Measurements from ENCODE around the gene OAF. TPM values are rescaled to one million over a fixed set of nuclear protein-coding genes. Genes with fewer than 3 reads are reported as not detected.

The OAF gene
- total and polyA plus RNA-seq, 9 donors, result 26.6 to 170 (median 66.3) TPM

DNA sequence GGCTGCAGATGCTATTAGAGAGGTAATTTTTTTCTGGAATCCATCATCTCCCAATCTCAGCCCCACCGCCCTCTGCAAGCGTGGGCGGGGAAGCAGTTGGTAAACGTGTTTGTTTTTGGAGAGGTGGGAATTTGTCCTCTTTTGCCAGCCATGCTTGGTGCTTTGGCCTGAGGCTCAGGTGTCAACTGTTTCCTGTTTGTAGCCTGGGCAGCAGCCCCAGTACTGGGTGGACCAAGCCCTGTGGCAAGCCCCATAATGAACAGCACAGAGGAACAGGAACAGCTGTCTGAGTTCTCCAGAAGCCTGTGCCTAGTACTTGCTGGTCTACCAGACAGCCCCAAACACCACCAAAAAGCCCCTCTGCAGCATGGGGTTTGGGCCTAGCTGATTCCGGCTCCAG lies 68.7 kb downstream of the OAF start:
- no peak for DNase-seq
- no peaks in the 10 kb centered on the region for H3K27me3 ChIP-seq
- no peak overlapping the region for H3K4me3 ChIP-seq
- no peaks in the 10 kb centered on the region for H3K4me1 ChIP-seq (ENCODE audit: insufficient read depth)
- WGBS, 3 donors, result 82 to 84% (median 84%) methylated on average over 5 of the region's 5 CpGs
- H3K9me3 ChIP-seq, result no peaks in the 10 kb centered on the region
- intact Hi-C loops (cut with DNase I), result no loop called here
- H3K36me3 ChIP-seq, result no peaks in the 10 kb centered on the region
- H3K27ac ChIP-seq, result no peak overlapping the region
- TF ChIP-seq, protein P1, sequence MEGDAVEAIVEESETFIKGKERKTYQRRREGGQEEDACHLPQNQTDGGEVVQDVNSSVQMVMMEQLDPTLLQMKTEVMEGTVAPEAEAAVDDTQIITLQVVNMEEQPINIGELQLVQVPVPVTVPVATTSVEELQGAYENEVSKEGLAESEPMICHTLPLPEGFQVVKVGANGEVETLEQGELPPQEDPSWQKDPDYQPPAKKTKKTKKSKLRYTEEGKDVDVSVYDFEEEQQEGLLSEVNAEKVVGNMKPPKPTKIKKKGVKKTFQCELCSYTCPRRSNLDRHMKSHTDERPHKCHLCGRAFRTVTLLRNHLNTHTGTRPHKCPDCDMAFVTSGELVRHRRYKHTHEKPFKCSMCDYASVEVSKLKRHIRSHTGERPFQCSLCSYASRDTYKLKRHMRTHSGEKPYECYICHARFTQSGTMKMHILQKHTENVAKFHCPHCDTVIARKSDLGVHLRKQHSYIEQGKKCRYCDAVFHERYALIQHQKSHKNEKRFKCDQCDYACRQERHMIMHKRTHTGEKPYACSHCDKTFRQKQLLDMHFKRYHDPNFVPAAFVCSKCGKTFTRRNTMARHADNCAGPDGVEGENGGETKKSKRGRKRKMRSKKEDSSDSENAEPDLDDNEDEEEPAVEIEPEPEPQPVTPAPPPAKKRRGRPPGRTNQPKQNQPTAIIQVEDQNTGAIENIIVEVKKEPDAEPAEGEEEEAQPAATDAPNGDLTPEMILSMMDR (IDR thresholded peaks at IDR 0.05), result no peak
- no peak for TF ChIP-seq EP300 (IDR thresholded peaks at IDR 0.05)
- no peak for TF ChIP-seq POLR2A (IDR thresholded peaks at IDR 0.05)

Other genes starting within 250 kb of the OAF start
- gene TRIM29, start 72.9 kb upstream of the OAF start, total RNA-seq, result 1 to 10 TPM in 6 of 7 donors, not detected in 1; 1.1 to 5.9 (median 1.6) TPM
- 1 to 10 TPM in 1 of 2 donors, under 1 TPM in 1; 0.11 to 1.0 TPM for gene TRIM29, start 72.9 kb upstream of the OAF start, polyA plus RNA-seq
- 1 to 10 TPM in 1 of 7 donors, under 1 TPM in 4, not detected in 2; 0.20 to 1.0 (median 0.23) TPM for gene POU2F3, start 29.1 kb downstream of the OAF start, total RNA-seq
- under 1 TPM; 0.05 to 0.08 TPM for gene POU2F3, start 29.1 kb downstream of the OAF start, polyA plus RNA-seq
- gene TLCD5, start 114.3 kb downstream of the OAF start, total RNA-seq, result 10 to 100 TPM in 1 of 7 donors, 1 to 10 TPM in 6; 4.0 to 13.2 (median 8.2) TPM
- gene TLCD5, start 114.3 kb downstream of the OAF start, polyA plus RNA-seq, result 1 to 10 TPM; 5.0 to 9.1 TPM
- 10 to 100 TPM; 66.0 to 92.9 (median 81.6) TPM for gene ARHGEF12, start 125.4 kb downstream of the OAF start, total RNA-seq
- gene ARHGEF12, start 125.4 kb downstream of the OAF start, polyA plus RNA-seq, result 10 to 100 TPM; 22.1 to 45.7 TPM